ENCODE data around the gene TMPRSS9.

Gene TMPRSS9

DNA sequence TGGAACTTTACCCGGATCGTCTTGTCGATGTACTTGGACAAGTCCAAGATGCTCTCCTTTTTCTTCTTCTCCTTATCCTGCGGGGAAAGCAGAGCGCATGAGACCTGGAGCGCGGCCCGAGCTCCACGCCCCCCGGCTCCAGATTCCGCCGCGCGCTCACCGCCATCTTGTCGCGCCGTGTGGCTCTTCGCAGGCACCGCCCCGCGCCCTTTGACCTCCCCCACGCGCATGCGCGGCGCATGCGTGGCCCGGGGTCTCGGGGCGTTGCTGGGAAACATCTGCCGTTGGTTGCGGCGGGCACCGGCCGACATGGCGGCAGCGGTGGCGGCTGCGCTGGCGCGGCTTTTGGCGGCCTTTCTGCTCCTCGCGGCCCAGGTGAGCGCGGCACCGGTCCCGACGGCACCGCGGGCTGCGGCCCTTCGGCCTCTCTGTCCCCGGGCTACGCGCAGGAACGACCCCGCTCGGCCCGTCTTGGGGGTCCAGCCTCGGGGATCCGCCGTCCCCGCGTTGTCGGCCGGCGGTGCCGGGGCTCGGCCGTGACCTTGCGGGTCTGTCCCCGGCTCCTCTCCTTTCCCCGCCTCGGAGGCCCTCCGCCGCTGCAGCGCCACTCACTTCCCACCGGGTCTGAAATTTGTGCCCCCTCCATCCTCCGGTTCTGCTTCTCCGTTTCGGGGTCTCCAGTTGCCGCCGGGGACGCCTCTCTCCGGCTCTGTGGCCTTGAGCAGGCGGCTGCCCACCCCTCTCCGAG lies 31.5 kb upstream of the TMPRSS9 start, which contains the start of the genes LSM7 and SPPL2B:
Gene LSM7, minus strand, starts transcription at position 186 of the 748 bp plus-strand sequence. Its CDS starts 20 bp downstream, at position 166.
Gene SPPL2B, plus strand, starts transcription at position 284 of the 748 bp plus-strand sequence. Its CDS starts 26 bp downstream, at position 310.
- DNase-seq (ENCODE audit: extremely low spot score, insufficient read length, low read depth): peak; percentile 99
- FAIRE-seq: peak; percentile 91

DNA sequence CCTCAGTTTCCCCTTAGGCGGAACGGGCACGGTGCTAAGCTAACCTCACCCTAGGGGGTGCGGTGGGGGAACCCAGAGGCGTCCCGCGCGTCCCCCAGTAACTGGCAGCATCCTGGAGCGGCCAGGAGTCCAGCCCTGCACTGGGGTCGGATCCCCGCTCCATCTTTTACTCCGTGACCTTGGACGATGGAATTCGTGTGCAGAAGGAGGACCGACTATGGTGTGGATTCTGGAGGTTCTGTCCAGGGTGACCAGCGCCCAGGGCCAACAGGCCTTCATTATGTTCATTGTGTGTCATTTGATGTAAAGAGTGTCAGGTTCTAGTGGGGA lies 31.0 kb upstream of the TMPRSS9 start:
- FAIRE-seq (no peak), DNase-seq (ENCODE audit: extremely low spot score, insufficient read length, low read depth) (no peak)

DNA sequence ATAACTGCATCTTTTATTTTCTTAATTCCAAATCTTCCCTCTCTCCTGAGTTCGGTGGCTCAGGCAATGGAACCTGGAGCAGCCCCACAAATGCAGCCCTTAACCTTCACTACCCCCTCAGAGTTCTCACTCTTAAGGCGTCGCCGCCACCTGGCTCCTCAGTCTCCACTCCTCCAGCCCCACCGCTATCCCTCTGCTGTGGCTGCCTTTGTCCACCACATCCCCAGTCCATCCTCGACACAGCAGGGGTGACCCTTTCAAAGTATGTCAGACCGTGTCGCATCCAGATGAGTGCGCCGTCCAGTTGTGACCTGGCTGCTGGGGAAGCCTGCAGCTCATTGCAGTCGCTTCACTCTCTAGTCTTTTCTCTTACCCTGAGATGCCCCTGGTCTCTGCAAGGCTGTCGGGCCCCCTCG lies 30.6 kb upstream of the TMPRSS9 start:
- DNase-seq (ENCODE audit: extremely low spot score, insufficient read length, low read depth) (no peak), FAIRE-seq (no peak)

DNA sequence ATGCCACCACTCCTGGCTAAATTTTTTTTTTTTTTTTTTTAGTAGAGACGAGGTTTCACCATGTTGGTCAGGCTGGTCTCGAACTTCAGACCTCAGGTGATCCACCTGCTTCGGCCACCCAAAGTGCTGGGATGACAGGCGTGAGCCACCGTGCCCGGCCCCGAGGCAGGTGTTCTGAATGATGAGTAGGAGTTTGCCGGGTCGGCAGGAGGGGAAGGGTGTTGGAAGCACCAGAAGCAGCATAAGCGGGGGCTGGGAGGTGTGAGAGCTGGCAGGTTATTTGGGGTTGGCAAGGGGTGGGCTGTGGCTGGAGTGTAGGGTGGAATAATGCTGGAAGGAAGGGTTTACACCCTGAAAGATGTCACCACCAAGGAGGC lies 29.8 kb upstream of the TMPRSS9 start:
- FAIRE-seq (no peak), DNase-seq (ENCODE audit: extremely low spot score, insufficient read length, low read depth) (no peak)

DNA sequence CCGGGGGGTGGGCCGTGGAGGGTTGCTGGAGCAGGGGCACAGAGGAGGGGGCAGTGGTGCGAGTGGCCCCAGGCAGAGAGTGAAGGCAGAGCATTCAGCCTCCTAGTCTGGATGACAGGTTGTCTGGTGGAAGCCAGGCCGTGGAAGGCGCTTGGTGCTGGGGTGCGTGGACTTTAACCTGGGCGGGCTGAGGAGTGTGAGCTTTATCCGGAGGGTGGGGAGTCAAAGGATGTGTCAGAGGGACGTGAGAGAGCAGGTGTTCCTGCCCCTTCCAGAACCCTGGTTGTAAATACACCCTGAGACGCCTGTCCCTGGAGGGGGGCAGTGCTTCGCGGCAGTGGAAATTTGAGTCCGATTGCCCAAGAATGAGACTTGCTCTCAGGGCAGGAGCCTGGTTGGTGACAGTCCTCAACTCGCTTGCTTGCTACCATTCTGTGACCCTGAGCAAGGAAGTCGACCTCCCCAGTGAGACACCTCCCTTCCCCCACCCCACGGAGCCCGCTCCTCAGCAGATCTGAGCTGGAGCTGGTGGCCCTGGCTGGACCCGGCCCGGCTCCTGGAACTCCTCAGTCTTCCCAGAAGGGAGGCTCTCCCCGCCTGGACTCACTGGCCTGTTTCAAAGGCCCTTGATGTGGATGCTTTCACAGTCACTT lies 29.3 kb upstream of the TMPRSS9 start:
- DNase-seq (ENCODE audit: extremely low spot score, insufficient read length, low read depth): no peak
- no peak for FAIRE-seq

DNA sequence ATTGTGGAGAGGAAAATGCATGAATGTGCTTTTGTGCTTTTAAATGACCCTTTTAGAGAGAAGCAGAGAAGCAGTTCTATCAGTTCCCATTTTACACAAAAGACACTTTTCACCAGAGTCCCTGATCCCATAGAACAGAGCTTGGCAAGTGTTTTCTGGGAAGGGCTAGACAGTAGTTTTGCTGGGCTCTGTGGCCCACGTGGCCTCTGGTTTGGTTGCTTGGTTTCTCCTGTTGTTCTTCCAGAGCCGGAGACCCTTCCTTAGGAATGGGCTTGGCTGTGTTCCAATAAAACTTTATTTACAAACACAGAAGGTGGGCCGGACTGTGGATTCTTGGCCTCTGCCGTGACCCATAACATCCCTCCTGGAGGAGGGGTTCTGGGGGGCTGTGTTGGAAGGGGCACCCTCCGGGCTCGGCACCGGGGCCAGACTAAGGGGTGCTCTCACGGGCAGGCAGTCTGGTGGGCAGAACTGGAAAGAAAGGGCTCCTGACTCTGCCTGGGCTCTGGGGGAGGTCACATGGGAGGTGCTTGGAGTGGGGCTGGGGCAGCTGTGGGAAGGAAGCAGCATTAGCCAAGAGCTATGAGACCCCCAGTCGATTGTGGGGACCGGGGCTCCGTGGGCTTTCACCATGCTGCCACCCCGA lies 28.3 kb upstream of the TMPRSS9 start:
- DNase-seq (ENCODE audit: extremely low spot score, insufficient read length, low read depth) (no peak), FAIRE-seq (no peak)

DNA sequence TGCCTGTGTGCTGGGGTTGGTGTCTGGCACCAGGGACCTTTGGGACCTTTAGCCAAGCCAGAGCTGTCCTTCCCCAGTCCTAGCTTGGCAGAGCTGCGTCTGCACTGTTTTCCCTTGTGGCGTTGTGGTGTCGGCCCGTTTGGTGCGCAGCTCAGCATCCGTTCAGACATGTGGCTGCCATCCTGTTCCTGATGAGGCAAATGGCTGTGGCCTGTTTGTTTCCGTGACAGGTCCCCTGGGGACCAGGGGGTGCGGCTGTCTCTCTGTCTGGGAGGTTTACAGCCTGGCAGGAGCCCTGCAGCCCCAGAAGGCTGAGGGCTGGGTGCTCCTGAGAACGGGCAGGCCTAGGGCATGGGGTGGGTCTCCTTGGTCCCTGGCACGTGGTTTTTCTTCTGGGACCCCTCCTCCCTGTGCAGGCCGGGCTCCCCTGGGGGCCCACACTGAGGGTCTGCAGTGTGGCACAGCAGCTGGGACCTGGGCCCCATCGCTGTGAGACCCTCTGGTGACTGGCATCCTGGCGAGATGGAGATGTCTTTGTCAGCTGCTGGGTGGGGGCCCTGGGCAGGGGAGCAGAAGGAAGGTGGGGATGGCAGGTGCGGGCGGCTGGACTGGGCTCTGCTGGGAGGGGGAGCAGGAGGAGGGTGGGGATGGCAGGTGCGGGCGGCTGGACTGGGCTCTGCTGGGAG lies 27.6 kb upstream of the TMPRSS9 start:
- peak; percentile 85 for FAIRE-seq

DNA sequence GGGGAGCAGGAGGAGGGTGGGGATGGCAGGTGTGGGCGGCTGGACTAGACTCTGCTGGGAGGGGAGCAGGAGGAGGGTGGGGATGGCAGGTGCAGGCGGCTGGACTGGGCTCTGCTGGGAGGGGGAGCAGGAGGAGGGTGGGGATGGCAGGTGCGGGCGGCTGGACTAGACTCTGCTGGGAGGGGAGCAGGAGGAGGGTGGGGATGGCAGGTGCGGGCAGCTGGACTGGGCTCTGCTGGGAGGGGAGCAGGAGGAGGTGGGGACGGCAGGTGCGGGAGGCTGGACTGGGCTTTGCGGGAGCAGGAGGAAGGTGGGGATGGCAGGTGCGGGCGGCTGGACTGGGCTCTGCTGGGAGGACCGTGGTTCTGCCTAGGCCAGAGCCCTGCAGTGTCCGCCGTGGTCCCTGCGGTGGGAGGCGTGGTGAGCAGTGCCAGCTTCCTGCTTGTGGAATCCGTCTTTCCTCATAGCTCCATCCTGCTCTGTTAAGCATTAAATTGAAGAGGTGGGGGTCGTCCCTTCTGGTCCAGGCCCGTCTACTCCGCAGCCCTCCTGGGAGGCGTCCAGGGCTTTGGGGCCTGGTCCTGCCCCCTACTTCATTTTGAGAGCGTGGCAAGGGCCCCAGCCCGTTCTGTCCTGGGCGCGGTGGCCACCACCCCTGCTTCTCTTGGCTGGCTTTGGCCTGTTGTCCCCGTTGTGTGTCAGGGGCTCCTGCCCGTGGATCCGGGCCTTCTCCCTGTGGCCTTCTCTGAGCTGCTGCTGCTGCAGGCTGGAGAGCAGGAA lies 26.8 kb upstream of the TMPRSS9 start:
- no peak for DNase-seq (ENCODE audit: extremely low spot score, insufficient read length, low read depth)

More for the DNA sequence above, 27.6 kb upstream of the TMPRSS9 start:
- peak; percentile 64 for DNase-seq (ENCODE audit: extremely low spot score, insufficient read length, low read depth)

DNA sequence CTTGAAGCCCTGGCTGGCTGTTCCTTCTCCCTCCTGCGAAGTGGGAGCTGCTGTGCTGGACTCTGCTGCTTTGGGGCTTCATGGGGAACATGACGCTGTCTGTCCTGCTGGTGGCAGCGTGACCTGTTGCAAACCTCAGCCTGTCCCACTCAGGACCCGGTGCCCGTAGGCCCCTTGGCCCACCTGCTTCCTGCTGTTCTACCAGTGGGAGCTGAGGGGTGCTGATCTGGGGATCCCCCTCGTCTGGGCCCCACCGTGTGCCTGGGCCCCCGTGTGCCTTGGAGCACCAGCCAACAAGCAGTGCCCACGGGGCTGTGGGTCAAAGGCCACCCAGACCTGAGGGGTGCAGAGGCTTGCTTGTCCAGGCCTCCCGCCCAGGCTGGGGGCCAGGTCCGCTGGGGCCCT lies 26.3 kb upstream of the TMPRSS9 start:
- FAIRE-seq (no peak), DNase-seq (ENCODE audit: extremely low spot score, insufficient read length, low read depth) (no peak)

More for the DNA sequence above, 26.8 kb upstream of the TMPRSS9 start:
- FAIRE-seq: no peak

DNA sequence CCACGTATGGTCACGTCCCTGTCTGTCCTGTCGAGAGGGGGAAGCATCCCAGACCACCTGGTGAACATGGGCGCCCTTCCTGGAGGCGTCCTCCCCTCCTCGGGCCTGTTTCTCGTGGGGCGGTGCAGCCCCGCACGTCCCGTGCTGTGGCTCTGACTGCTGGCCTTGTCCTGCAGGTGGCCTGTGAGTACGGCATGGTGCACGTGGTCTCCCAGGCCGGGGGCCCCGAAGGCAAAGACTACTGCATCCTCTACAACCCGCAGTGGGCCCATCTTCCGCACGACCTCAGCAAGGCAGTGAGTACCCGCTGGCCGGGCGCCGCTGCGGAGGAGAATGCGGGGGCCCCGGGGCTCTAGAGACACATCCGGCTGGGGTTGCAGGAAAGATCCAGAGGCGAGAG lies 25.6 kb upstream of the TMPRSS9 start:
- FAIRE-seq (no peak), DNase-seq (ENCODE audit: extremely low spot score, insufficient read length, low read depth) (no peak)

DNA sequence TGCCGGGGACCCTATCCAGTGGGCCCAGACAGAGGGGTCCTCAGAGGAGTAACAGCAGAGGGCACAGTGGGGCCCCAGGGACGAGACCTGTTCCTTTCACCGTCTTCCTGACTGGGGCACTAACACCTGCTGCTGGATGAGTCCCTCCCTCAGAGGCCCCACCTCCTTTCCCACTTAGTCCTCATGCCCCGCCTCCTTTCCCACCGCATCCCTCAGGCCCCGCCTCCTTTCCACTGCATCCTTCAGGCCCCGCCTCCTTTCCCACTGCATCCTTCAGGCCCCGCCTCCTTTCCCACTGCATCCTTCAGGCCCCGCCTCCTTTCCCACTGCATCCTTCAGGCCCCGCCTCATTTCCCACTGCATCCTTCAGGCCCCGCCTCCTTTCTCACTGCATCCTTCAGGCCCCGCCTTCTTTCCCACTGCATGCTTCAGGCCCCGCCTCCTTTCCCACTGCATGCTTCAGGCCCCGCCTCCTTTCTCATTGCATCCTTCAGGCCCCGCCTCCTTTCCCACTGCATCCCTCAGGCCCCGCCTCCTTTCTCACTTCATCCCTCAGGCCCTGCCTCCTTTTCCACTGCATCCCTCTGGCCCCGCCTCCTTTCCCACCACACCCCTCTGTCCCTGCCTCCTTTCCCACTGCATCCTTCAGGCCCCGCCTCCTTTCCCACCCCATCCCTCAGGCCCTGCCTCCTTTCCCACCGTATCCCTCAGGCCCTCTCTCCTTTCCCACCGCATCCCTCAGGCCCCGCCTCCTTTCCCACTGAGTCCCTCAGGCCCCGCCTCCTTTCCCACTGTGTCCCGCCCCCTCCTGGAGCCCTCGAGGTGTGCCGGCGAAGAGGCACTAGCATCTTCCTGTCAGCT lies 24.8 kb upstream of the TMPRSS9 start:
- DNase-seq (ENCODE audit: extremely low spot score, insufficient read length, low read depth): no peak
- FAIRE-seq: no peak

DNA sequence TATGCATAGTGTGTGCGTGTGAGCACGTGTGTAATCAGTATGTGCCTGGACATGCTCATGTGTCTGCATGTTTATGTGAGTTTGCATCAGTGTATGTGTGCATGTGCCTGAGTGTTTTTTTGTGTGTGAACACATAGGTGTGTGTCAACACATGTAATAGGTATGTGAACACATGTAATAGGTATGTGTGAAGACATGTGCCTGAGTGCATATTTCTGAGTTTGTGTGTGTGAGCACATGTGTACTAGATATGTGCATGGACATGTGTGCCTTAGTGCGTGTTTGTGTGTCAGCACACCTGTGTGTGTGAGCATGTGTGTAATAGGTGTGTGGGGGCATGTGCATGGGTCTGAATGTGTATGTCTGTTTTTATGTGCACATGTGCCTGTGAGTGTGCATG lies 24.2 kb upstream of the TMPRSS9 start:
- no peak for FAIRE-seq
- no peak for DNase-seq (ENCODE audit: extremely low spot score, insufficient read length, low read depth)

DNA sequence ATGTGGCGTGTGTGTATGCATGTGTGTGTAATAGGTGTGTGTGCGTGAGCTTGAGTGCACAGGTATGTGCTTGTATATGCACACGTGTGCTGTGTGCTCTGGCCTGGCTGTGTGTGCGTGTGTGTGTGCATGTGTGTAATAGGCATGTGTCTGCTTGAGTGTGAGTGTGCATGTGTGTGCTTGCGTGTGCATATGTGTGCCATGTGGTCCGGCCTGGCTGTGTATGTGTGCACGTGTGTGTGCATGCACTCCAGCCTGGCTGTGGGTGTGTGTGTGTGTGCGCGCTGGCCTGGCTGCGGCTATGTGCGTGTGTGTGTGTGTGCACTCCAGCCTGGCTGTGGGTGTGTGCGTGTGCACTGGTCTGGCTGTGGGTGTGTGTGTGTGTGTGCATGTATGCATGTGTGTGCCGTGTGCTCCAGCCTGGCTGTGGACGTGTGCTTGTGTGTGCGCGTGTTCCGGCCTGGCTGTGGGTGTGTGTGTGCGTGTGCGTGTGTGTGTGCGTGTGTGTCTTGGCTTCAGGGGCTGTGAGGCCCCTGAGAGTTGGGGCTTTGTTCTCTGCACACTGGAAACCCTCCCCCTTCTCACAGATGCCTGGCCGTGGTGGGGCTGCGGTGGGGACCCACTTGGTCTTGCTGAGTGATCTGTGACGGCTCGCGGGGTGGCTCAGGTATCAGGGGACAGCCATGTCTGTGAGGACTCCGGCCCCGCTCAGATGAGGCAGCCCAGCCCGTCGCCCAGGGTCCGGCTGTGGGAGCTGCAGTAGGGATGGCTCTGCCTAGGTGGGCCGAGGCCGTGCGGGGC lies 23.3 kb upstream of the TMPRSS9 start:
- DNase-seq (ENCODE audit: extremely low spot score, insufficient read length, low read depth) (no peak), FAIRE-seq (no peak)

DNA sequence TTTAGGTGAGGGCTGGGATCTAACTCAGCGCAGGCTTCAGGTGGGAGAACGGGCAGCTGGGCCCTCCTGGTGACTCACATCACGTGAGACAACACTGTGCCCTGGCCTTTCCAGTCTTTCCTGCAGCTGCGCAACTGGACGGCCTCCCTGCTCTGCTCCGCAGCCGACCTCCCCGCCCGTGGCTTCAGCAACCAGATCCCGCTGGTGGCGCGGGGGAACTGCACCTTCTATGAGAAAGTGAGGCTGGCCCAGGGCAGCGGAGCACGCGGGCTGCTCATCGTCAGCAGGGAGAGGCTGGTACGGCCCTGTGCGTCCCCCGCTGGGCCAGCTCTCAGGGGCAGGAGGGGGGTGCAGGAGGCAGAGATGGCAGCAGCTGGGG lies 22.7 kb upstream of the TMPRSS9 start:
- DNase-seq (ENCODE audit: extremely low spot score, insufficient read length, low read depth) (no peak), FAIRE-seq (no peak)

DNA sequence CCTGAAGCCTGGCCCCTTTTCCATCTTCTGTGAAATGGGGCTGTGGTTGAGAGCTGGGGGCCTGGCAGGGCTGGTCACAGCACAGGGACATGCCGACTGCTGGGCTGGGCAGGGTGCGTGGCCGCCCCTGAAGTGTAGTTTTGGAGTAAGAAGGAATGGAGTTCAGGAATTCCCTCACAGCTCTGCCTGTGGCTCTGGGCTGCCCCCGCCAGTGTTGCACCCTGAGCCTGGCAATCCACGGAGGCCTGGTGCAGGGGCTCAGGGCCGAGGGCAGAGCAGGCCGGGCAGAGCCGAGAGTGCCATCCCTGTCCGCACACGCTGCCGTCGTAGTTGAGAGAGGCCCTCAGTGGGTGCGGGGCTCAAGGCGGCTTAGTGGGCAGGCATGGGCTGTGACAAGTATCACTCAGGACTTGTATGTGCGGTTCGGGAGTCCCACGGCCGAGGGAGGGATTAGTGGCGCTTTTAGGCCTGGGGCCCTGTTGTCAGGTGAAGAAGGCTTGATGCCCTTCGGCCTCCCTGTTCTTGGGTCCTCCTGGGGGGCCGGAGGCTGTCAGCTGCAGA lies 21.9 kb upstream of the TMPRSS9 start:
- FAIRE-seq: no peak

DNA sequence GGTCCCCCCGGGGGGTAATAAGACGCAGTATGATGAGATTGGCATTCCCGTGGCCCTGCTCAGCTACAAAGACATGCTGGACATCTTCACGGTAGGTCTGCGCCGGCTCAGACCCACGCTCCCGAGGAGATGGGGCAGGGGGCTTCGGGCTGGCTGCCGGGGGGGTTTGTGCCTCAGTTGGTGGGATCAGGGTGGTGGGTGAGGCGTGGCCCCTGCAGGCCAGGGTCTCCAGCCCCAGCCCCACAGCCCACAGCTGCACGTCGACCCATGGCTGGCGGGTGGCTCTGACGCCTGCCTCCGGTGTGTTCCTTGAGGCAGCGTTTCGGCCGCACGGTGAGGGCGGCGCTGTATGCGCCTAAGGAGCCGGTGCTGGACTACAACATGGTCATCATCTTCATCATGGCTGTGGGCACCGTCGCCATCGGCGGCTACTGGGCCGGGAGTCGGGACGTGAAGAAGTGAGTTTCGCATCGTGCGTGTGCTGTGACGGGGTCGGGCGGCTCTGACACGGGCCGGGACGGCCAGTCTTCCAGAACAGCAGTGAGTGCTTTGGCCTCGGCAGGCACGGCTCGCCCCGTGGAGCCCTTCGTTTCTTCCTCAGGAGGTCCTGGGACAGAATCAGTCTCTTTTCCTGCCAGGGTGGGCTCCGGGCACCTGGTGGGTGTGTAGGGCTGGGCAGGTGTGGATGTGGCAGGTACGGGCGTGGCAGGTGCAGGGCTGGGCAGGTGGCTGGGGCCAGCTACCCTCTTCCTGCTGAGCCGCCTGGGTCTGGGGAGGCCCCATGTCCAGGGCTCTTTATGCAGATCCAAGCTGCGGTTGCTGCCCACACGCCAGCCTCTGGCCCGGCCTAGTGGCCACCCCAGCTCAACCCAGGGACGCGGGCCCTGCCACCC lies 21.1 kb upstream of the TMPRSS9 start:
- FAIRE-seq (no peak), DNase-seq (ENCODE audit: extremely low spot score, insufficient read length, low read depth) (no peak)

More for the DNA sequence above, 21.9 kb upstream of the TMPRSS9 start:
- DNase-seq (ENCODE audit: extremely low spot score, insufficient read length, low read depth): no peak
